HPDE6-E6E7 (cell line): ENCODE measurements around the gene L3MBTL4.

Experiments used
- DNase-seq: peaks from one replicate; pipeline ENCODE4 v3.0.0; 2011; ENCODE audit warnings: missing footprints; ENCODE audit errors: extremely low spot score

The L3MBTL4 gene

GRCh38 chr18:5987249-5987648, 427.5 kb downstream of the L3MBTL4 start:
- no peak for DNase-seq

GRCh38 chr18:5986257-5986931, 428.3 kb downstream of the L3MBTL4 start:
- no peak for DNase-seq

- DNase-seq = no peak
These were observed 430.5 kb downstream of the L3MBTL4 start for GRCh38 chr18:5984245-5984644.

- DNase-seq = no peak
These were observed 431.2 kb downstream of the L3MBTL4 start for GRCh38 chr18:5983488-5983887.

GRCh38 chr18:5982332-5982731, 432.4 kb downstream of the L3MBTL4 start:
- no peak for DNase-seq

- DNase-seq = no peak
These were observed 434.0 kb downstream of the L3MBTL4 start for GRCh38 chr18:5980721-5981120.

DNA sequence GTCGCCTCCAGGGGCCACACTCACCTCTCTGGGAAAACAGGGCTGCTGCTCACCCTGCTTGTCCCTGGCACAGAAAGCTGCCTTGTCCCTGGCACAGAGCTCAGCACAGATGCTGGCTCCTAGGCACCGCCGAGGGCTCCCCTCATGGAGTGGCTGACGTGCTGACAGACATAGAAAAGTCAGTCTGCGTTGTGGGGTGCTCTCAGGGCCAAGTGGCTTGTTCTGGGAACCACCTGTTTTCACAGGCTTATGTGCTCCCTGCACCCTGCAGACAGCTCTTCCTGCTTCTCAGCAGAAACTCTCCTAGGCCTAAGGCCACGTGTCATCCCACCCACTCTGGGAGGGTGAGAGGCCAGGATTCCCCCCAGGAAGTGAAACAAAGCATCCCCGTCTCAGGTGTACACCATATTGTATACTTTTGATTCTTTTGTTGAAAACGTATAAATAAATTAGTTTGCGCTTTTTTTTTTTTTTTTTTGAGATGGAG, 434.7 kb downstream of the L3MBTL4 start:
- DNase-seq = no peak

GRCh38 chr18:5979176-5979888, 435.4 kb downstream of the L3MBTL4 start:
- no peak for DNase-seq

DNA sequence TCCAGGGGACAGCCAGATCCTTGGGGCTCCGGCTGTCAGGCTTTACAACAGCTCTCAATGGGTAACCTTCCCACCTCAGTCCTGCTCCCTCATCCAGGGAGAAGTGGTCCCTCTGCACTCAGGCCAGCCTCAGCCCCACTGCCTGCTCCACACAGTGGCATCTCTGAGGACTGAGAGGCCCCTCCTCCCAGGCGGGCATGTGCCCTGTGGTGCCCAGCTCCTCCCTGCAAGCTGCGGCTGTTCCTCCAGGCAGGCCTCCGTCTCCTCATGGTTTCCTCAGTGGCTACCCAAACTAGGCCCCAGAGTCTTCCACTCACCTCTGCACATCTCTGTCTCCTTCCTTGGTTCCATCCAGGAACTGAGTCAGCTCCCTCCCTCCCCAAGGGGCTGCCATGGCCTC, 437.7 kb downstream of the L3MBTL4 start:
- DNase-seq = no peak

DNA sequence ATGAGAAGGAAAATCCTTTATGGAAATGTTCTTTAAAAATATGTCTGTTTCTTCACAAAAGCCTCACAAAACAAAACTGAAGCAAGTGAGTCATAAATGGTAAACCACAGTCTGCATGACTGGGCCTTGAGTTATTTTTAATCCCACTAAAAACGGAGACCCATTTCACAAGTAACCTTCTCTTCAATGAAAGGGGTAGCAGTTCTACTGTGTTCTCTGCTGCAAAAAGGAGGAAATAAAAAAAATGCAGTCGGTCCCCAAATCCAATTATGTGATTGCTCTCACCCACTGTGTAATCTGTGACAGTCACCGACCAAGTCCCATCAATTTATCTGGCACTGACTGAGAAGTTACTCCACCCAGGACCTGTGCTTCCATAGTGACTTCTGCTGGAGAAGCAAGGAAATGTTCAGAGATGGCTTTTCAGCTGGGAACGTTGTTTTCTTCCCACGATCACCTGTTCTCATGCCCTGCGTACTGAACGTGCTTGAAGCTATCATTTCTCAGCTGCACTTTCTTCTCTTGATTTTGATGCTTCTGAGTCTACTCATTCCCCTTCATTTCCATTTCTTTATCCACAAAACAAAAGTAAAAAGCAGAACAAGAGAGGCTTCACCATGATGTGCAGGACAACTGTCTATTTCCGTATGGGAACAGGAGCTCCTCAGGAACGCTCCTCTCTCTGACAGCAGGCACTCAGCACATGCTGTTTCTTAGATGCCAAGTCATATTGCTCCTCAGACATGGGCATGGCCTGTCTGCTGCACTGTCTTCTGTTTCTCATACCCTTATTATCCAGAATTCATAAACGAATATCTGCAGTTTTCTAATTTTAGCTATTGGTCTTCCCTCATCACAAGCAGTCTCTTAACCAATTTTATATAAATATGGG, 439.4 kb downstream of the L3MBTL4 start:
- no peak for DNase-seq

GRCh38 chr18:5974696-5975095, 440.0 kb downstream of the L3MBTL4 start:
- no peak for DNase-seq

- no peak for DNase-seq
These were observed 441.6 kb downstream of the L3MBTL4 start for GRCh38 chr18:5973099-5973498.

GRCh38 chr18:5972298-5972697, 442.4 kb downstream of the L3MBTL4 start:
- DNase-seq = no peak

DNA sequence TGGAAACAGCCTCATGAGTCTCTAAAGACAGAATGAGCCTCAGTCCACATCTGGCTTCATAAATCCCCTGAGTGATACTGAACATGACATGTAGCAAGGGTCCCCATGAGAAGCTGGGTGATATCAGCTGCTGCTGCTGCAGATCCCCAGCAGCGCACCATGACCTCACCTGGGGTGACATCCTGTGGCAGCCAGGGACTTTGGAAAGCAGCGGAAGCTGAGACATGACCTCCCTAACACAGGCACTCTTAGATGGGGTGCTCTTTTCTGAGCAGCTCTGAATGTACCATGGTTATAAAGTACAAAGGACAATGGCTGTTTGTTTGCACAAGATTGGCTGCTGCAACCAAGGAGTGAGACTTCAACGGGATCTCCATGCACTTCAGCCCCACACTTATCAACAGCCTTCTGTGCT, 444.7 kb downstream of the L3MBTL4 start:
- DNase-seq = no peak

DNA sequence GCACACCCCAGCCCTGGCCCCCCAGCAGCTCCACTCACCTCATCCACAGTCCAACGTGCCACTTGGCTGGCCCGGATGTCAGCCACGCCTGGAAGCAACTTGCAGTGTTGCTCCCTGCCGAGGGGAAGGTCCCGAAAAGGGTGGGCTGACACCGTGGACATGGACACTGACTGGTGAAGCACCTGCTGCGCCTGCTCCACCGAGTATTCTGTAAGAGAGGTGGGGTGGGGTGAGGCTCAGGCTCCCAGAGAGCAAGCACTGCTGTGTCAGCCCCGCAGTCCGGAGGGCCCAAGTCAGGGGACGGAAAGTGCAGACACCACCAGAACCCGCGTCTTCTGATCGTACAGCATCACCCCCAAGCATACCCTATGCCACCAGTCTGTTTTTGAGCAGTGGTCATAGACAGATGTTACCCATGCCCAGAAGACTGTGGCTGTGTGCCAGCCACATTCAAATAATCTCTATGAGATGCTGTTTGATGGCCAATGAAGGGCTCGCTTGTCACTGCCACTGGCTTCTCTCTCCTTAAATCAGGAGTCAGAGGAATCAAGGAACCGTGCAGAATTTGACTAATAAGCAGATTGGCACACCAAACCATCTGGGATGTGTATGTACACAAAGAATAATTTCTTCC, 445.2 kb downstream of the L3MBTL4 start:
- DNase-seq = no peak

- no peak for DNase-seq
These were observed 447.0 kb downstream of the L3MBTL4 start for GRCh38 chr18:5967666-5968065.

- DNase-seq = no peak
These were observed 447.7 kb downstream of the L3MBTL4 start for GRCh38 chr18:5967007-5967406.

- no peak for DNase-seq
These were observed 448.2 kb downstream of the L3MBTL4 start for GRCh38 chr18:5966514-5966913.

- DNase-seq = no peak
These were observed 449.7 kb downstream of the L3MBTL4 start for GRCh38 chr18:5964996-5965395.

DNA sequence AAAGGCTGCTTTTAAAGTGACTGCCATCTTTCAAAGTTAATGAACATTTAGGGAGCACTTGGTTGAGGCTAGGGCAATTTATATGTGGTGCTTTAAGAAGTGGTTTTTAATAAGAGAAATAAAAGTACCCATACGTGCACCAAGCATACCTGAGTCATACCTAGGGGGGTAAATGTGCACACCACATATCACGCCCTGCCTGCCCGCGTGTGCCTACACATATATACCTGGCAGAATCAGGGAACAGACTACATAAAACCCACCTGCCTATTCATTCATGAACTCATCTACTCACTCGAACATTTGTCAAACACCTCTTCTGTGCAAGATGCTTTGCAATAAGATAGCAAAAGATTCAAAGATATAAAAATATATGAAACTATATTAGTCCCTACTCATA, 450.1 kb downstream of the L3MBTL4 start:
- no peak for DNase-seq

- no peak for DNase-seq
These were observed 450.6 kb downstream of the L3MBTL4 start for GRCh38 chr18:5964108-5964507.

DNA sequence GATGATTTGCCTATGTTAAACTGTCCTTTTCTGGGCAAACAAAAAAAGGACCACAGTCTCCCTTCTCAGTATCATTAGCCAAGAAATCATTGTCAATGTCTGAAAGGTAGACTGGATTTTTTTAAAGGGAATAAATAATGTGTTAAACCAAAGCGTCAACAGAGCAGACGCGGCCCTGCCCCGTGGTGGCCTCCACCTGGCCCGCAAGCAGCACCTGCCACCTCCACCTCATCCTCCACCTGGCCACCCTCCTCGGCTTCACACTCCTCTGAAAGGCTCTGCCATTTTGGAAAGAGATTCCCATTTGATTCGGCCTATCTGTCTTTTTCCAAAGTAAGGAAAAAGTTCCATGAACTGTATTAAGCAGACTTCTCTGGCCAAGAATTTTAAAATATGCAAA, 451.4 kb downstream of the L3MBTL4 start:
- DNase-seq = no peak
